Measurements from ENCODE around the gene ARHGAP1. TPM values are rescaled to one million over a fixed set of nuclear protein-coding genes. Genes with fewer than 3 reads are reported as not detected.
A peak's percentile ranks its signal among the peaks of the same experiment; 100 is the strongest.
"Not testable (repeated sequence)": the region's sequence is repeated elsewhere in the genome, so short reads cannot be mapped to it uniquely, and the experiment has no call there.

The ARHGAP1 gene
- total and polyA plus RNA-seq, 10 donors = 13.3 to 137 (median 76.9) TPM

DNA sequence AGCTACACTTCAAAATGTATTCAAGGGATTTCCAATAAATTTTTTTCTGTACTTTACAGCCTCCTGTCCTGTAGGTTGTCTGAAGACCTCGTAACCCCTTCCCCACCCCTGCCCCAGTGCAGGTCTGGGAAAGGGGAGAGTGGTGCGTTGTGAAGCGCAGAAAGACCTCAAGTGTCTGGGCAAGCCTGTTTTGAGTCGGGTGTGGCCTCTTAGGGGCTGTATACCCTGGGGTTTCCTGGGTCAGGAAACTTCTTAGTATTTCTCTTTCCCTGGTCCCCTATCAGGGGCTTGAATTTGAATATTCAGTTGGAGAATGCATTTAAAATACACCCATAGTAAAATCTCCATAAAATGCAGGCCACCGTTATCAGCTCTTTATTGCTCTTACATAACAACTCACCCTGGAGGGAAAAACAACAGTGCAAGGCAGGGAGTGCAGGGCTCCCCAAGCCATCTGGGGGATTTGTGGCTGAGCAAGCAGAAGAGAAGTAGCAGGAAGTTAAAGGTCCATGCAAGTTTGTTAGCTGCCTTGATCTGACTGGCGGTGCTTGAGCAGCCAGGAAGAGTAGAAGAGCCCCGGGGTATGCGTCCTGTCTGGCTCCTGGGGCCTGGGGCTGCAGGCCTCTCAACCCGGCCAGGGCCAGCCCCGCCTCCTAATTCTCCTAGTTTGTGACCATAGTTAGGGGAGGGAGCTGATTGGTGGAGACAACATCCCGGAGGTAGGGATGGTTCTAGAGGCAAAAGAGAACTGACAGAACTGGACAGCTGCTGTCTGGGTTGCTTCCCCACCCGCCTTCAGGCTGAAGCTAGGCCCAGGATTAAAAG, 25.7 kb downstream of the ARHGAP1 start:
- TF ChIP-seq POLR2A (IDR thresholded peaks at IDR 0.05) = no peak
- TF ChIP-seq POLR2AphosphoS5 (IDR thresholded peaks at IDR 0.05) = peak; percentile 40 to 70 (median 40)
- peak overlapping the region; percentile 5 to 90 (median 77) for H3K27ac ChIP-seq
- H3K4me1 ChIP-seq = peaks cover 44 to 95% (median 77%) of the 10 kb centered on the region in 6 donors
- intact Hi-C loops (cut with DNase I; ENCODE audit: low total_unique reads) = no loop called here
- H3K27me3 ChIP-seq (replicated peaks in 1 of 7) = no peaks in the 10 kb centered on the region
- 39 to 46% (median 42%) methylated on average over 12 of the region's 12 CpGs for WGBS, 5 donors
- peaks cover 8 to 84% (median 66%) of the 10 kb centered on the region in 6 donors for H3K36me3 ChIP-seq
- peak overlapping the region in 1 of 8 donors; percentile 35 for H3K4me3 ChIP-seq
- DNase-seq = peak; percentile 78
- no peaks in the 10 kb centered on the region for H3K9me3 ChIP-seq

DNA sequence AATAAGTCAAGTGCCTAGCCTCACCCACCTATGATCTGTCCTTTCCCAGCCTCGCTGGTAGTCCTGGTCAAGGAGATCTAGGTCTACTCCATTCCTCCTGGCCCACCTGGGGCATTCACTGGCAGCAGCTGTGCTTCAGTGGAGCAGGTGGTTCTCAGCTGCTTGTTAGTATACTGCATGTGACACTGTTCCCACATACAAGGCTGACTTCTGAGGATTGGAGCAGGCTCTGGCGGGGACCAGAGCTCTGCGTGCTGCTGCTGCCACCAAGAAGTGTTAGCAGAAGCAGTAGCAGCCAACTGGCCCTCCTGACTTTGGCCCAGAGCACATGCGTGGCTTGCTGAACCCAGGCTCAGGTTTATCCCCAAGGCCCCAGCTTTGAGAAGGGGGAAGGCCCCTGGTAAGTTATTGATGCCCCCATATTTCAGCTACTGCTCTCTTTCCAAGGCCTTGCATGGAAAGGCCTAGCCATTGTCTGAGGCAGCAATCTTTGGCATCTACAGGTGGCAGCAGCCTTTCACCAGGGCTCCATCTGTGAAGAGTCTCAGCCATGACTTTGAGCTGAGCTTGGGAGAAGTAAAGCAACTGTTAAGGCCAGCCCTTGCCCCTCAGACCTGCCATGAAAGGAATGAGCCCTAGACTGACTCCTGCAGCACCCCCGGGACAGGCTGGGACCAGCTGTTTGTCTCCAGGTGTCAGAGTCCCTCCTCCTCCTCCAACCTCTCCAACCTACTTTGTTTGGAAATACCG, 26.5 kb downstream of the ARHGAP1 start:
- Histone ChIP-seq H3K9me3 (no peaks in the 10 kb centered on the region), H3K4me3 (no peak overlapping the region), H3K4me1 (peaks cover 44 to 100% (median 81%) of the 10 kb centered on the region in 6 donors), H3K27ac (peak overlapping the region; percentile 5 to 90 (median 77)), H3K27me3 (replicated peaks in 1 of 7) (no peaks in the 10 kb centered on the region), H3K36me3 (peaks cover 4 to 84% (median 66%) of the 10 kb centered on the region in 6 donors)
- DNase-seq = peak; percentile 52
- 85 to 93% (median 91%) methylated on average over 6 of the region's 6 CpGs for WGBS, 5 donors
- intact Hi-C loops (cut with DNase I; ENCODE audit: low total_unique reads) = no loop called here
- TF ChIP-seq POLR2AphosphoS5 (IDR thresholded peaks at IDR 0.05) = peak in 1 of 3 donors; percentile 23
- TF ChIP-seq POLR2A (IDR thresholded peaks at IDR 0.05) = no peak

DNA sequence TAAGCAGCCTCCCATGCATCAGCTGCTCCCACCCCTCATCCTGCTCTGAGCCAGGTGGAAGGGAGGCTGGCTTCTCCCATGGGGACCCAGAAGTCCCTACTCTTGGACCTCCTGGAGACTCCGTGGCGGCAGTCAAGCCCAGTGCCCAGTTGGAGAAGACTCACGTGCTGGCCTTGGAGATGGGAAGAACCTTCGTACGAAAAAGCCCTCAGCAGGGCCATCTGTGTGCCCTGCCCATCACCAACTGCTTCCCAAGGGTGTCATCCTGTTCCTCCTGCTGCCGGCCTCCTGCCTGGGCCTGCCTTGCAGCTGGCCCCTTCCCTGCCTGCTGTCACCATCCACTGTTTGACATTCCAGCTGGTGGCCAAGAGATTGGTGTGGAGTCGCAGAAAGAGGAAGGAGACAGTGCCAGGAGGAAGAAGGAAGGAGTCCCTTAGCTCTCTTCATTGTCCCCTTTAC, 28.0 kb downstream of the ARHGAP1 start:
- no peaks in the 10 kb centered on the region for H3K27me3 ChIP-seq (replicated peaks in 1 of 7)
- DNase-seq = no peak
- TF ChIP-seq POLR2AphosphoS5 (IDR thresholded peaks at IDR 0.05) (peak in 2 of 3 donors; percentile 25 to 33), POLR2A (IDR thresholded peaks at IDR 0.05) (no peak)
- H3K4me3 ChIP-seq = no peak overlapping the region
- peaks cover 44 to 98% (median 75%) of the 10 kb centered on the region in 6 donors for H3K4me1 ChIP-seq
- WGBS, 5 donors = 0 to 80% (median 63%) methylated on average over 1 to 7 of the region's 7 CpGs
- intact Hi-C loops (cut with DNase I; ENCODE audit: low total_unique reads) = no loop called here
- peaks cover 0 to 84% (median 69%) of the 10 kb centered on the region in 6 donors for H3K36me3 ChIP-seq
- H3K9me3 ChIP-seq = no peaks in the 10 kb centered on the region
- peak overlapping the region in 7 of 8 donors; percentile 53 to 90 (median 76) for H3K27ac ChIP-seq

DNA sequence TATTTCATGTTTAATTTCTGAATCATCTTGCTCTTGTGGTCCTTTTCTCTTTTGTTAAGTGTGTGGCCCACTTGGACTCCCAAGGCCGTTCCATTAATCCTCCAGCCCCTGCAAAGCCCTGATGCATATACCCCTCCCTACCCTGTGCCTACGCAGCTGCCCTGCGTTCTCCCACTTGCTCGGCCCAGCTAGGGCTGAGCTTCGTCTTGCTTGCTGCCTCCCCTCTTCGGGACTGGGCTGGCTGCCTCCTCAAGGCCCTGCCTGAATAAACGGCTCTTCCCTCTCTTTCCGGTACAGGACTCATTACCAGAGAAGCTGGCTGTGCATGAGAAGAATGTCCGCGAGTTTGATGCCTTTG, 28.5 kb downstream of the ARHGAP1 start:
- Histone ChIP-seq H3K36me3 (peaks cover 0 to 84% (median 68%) of the 10 kb centered on the region in 6 donors), H3K4me3 (peak overlapping the region in 1 of 8 donors; percentile 20), H3K27me3 (replicated peaks in 1 of 7) (no peaks in the 10 kb centered on the region), H3K4me1 (peaks cover 40 to 97% (median 70%) of the 10 kb centered on the region in 6 donors), H3K27ac (peak overlapping the region in 7 of 8 donors; percentile 66 to 90 (median 76)), H3K9me3 (no peaks in the 10 kb centered on the region)
- DNase-seq = no peak
- 82 to 91% (median 88%) methylated on average over 10 of the region's 10 CpGs for WGBS, 5 donors
- intact Hi-C loops (cut with DNase I; ENCODE audit: low total_unique reads) = no loop called here
- no peak for TF ChIP-seq POLR2A (IDR thresholded peaks at IDR 0.05)
- TF ChIP-seq, protein P1, sequence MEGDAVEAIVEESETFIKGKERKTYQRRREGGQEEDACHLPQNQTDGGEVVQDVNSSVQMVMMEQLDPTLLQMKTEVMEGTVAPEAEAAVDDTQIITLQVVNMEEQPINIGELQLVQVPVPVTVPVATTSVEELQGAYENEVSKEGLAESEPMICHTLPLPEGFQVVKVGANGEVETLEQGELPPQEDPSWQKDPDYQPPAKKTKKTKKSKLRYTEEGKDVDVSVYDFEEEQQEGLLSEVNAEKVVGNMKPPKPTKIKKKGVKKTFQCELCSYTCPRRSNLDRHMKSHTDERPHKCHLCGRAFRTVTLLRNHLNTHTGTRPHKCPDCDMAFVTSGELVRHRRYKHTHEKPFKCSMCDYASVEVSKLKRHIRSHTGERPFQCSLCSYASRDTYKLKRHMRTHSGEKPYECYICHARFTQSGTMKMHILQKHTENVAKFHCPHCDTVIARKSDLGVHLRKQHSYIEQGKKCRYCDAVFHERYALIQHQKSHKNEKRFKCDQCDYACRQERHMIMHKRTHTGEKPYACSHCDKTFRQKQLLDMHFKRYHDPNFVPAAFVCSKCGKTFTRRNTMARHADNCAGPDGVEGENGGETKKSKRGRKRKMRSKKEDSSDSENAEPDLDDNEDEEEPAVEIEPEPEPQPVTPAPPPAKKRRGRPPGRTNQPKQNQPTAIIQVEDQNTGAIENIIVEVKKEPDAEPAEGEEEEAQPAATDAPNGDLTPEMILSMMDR (IDR thresholded peaks at IDR 0.05 in 8 of 11, conservative IDR thresholded peaks at IDR 0.05 in 3 of 11) = no peak
- no peak for TF ChIP-seq POLR2AphosphoS5 (IDR thresholded peaks at IDR 0.05)

DNA sequence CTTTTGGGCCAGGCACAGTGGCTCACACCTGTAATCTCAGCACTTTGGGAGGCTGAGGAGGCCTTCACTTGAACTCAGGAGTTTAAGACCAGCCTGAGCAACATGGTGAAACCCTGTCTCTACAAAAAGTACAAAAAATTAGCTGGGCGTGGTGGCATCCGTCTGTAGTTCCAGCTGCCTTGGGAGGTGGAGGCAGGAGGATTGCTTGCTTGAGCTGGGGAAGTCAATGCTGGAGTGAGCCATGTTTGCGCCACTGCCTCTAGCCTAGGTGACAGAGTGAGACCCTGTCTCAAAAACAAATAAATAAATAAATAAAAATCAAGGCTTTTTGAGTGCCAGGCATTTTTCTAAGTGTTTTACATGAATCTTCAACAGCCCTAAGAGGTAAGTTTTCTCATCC, 29.9 kb downstream of the ARHGAP1 start:
- DNase-seq; H3K4me3 ChIP-seq; H3K27me3 ChIP-seq (replicated peaks in 1 of 7); H3K9me3 ChIP-seq; intact Hi-C loops (cut with DNase I; ENCODE audit: low total_unique reads): not testable (repeated sequence)
- Histone ChIP-seq H3K27ac (peak overlapping the region; percentile 21 to 90 (median 75)), H3K4me1 (peaks cover 28 to 83% (median 56%) of the 10 kb centered on the region in 6 donors), H3K36me3 (peaks cover 0 to 89% (median 80%) of the 10 kb centered on the region in 6 donors)
- 61 to 86% (median 75%) methylated on average over 3 of the region's 3 CpGs for WGBS, 5 donors

Measured in spleen (tissue), 11 donors.